Pons (tissue), 1 donor: ENCODE data around the gene ZNF324.
"Not testable (repeated sequence)": the region's sequence is repeated elsewhere in the genome, so short reads cannot be mapped to it uniquely, and the experiment has no call there.

Experiments
- DNase-seq: peaks from one replicate; pipeline ENCODE4 v3.0.0-alpha.2; 2016; ENCODE audit warnings: low spot score

ZNF324 gene

GRCh38 chr19:58466760-58467589 lies at the start of gene ZNF324:
ZNF324 (plus strand) TSS chr19:58467080; CDS start chr19:58469186, 2,106 bp downstream.
- peak; percentile 96 for DNase-seq

- no peak for DNase-seq
Measured at GRCh38 chr19:58428617-58429016, 38.3 kb upstream of the ZNF324 start.

GRCh38 chr19:58429745-58430144 lies 37.1 kb upstream of the ZNF324 start:
- no peak for DNase-seq

GRCh38 chr19:58434217-58434616 lies 32.7 kb upstream of the ZNF324 start:
- no peak for DNase-seq

- peak; percentile 100 for DNase-seq
Measured at GRCh38 chr19:58439576-58440554, 27.0 kb upstream of the ZNF324 start, which contains the start of gene ZNF132. ZNF132 (minus strand) TSS chr19:58440153; CDS start chr19:58439821, 332 bp downstream.

- DNase-seq, result no peak
Measured at GRCh38 chr19:58440556-58440955, 26.3 kb upstream of the ZNF324 start.

- not testable (repeated sequence) for DNase-seq
Measured at GRCh38 chr19:58442986-58443385, 23.9 kb upstream of the ZNF324 start.

- DNase-seq, result not testable (repeated sequence)
Measured at GRCh38 chr19:58448860-58449259, 18.0 kb upstream of the ZNF324 start.

GRCh38 chr19:58449980-58450379 lies 16.9 kb upstream of the ZNF324 start:
- not testable (repeated sequence) for DNase-seq

GRCh38 chr19:58450856-58451357 lies 16.0 kb upstream of the ZNF324 start:
- DNase-seq, result no peak

GRCh38 chr19:58451358-58452101 lies 15.3 kb upstream of the ZNF324 start, which contains the start of gene ZNF324B:
ZNF324B (plus strand) TSS chr19:58451622; CDS start chr19:58453702, 2,080 bp downstream.
- peak; percentile 98 for DNase-seq

GRCh38 chr19:58453743-58454142 lies 13.1 kb upstream of the ZNF324 start:
- no peak for DNase-seq

GRCh38 chr19:58455306-58455705 lies 11.6 kb upstream of the ZNF324 start:
- no peak for DNase-seq

- no peak for DNase-seq
Measured at GRCh38 chr19:58456111-58456510, 10.8 kb upstream of the ZNF324 start.

GRCh38 chr19:58460039-58460438 lies 6.8 kb upstream of the ZNF324 start:
- no peak for DNase-seq

- DNase-seq, result no peak
Measured at GRCh38 chr19:58466089-58466759, 656 bp upstream of the ZNF324 start.

- no peak for DNase-seq
Measured at GRCh38 chr19:58468216-58468839, 1.4 kb downstream of the ZNF324 start.

GRCh38 chr19:58469241-58470013 lies 2.5 kb downstream of the ZNF324 start:
- no peak for DNase-seq

- not testable (repeated sequence) for DNase-seq
Measured at GRCh38 chr19:58470837-58471543, 4.1 kb downstream of the ZNF324 start.
